Measurements from ENCODE around the gene CPS1. TPM values are rescaled to one million over a fixed set of nuclear protein-coding genes. Genes with fewer than 3 reads are reported as not detected.

The CPS1 gene
- total RNA-seq, 1 experiment from 2014 or later: 3.1 TPM

DNA sequence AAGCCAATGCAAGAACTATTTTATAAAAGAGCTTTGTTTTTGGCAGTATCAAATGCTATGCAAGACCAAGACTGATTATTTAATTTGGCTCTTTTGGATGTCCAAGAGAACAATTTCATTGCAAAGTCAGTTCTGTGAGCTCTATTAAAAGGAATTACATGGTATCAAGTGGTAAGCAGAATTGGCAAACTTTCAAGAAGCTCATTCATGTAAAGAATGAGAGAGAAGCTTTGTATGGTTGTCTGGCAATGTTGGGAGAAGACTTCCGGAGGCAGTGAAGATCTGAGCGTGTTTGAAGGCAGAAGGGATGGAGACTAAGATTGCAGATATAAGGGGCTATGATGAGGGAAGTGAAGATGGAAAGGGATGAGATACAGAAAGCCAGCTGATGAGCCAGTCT is 49.6 kb downstream of the CPS1 start:
- no peaks in the 10 kb centered on the region for H3K36me3 ChIP-seq (replicated peaks; ENCODE audit: control insufficient read depth, insufficient read depth, low read length)
- DNase-seq: no peak
- no peaks in the 10 kb centered on the region for H3K27me3 ChIP-seq (ENCODE audit: control insufficient read depth, insufficient read depth, low read length)
- H3K4me3 ChIP-seq (ENCODE audit: insufficient read depth, low read depth, low read length): no peak overlapping the region

DNA sequence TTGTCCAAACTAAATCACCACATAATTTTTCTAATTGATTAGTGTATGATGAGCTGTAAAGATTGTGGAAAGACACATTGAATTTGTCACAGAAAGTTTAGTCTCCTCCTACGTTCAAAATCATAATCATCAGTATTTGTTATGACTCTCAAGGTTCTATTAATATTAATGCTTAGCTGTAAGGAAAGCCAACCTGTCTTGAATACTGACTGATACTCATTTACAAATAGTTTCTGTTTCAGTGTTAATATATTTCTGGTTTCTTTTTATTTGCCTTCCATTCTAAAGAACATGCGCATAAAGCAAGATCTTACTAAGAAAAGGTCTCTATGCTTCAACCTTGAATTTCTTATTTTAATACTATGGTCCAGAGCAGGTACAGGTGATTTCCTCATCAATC is 55.1 kb downstream of the CPS1 start:
- H3K4me3 ChIP-seq (ENCODE audit: insufficient read depth, low read depth, low read length): no peak overlapping the region
- H3K36me3 ChIP-seq (replicated peaks; ENCODE audit: control insufficient read depth, insufficient read depth, low read length): no peaks in the 10 kb centered on the region
- H3K27me3 ChIP-seq (ENCODE audit: control insufficient read depth, insufficient read depth, low read length): no peaks in the 10 kb centered on the region
- DNase-seq: no peak

DNA sequence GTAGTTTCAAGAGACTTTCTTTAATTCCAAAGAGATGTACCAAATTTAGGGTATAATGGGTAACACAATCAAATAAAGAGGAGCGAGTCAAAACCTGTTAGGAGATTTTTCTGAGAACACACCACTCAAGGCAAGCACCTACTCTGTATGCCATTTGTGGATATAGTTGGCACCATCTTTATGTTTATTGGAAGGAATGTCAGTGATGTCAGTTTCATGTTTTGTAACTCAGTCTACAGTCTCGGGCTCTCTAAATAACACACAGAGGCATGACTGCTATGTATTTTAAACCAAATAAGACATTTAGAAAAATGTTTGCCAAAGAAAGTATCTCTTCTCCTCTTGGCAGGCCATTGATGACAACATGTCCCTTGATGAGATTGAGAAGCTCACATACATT is 59.7 kb downstream of the CPS1 start:
- H3K4me3 ChIP-seq (ENCODE audit: insufficient read depth, low read depth, low read length): no peak overlapping the region
- no peak for DNase-seq

DNA sequence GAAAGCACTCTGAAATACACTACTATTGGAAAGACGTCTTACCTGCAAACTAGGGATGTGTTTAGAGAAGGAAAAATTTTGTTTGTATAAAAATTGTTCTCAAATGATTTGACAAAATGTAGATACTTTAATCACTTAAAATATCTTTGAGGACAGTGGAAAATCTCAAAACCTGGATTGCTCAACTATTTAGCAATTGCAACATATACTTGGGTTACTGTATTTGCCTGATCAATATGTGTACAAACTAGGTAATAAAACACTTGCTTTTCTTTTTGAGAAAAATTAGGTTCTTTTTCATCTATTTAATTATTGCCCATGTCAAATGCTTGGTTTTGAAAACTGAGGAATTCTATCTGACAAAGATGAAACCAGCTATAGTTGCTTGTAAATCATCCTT is 60.9 kb downstream of the CPS1 start:
- Histone ChIP-seq H3K36me3 (replicated peaks; ENCODE audit: control insufficient read depth, insufficient read depth, low read length) (no peaks in the 10 kb centered on the region), H3K4me3 (ENCODE audit: insufficient read depth, low read depth, low read length) (no peak overlapping the region), H3K27me3 (ENCODE audit: control insufficient read depth, insufficient read depth, low read length) (no peaks in the 10 kb centered on the region)
- no peak for DNase-seq

More for the DNA sequence above, 59.7 kb downstream of the CPS1 start:
- H3K27me3 ChIP-seq (ENCODE audit: control insufficient read depth, insufficient read depth, low read length): no peaks in the 10 kb centered on the region
- H3K36me3 ChIP-seq (replicated peaks; ENCODE audit: control insufficient read depth, insufficient read depth, low read length): no peaks in the 10 kb centered on the region

DNA sequence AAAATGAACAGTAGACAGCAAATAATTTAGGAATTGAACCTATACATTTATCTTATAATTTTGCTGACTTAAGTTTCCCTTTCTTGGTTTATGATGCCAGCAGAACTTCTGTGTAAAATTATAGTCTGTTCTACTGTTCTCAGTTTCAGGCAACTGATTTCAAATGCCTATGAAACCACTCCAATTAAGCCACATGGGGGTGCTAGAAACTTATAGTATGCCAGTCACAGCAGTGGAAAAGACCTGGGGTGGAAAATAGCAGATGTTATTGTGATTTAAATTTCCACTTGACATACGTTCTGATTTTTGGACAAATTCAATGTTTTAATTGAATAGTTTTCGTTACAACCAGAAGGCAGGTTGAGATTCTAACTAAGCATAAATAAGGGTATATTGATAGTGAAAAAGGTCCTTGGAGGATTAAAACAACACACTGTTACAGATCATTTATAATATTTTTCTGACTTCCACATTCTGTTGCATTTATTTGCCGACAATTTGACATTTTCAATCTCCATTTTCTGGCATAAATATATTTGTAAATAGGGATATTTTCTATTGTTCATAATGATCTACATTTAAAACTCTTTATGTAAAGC is 61.4 kb downstream of the CPS1 start:
- DNase-seq: no peak
- Histone ChIP-seq H3K27me3 (ENCODE audit: control insufficient read depth, insufficient read depth, low read length) (no peaks in the 10 kb centered on the region), H3K4me3 (ENCODE audit: insufficient read depth, low read depth, low read length) (no peak overlapping the region), H3K36me3 (replicated peaks; ENCODE audit: control insufficient read depth, insufficient read depth, low read length) (no peaks in the 10 kb centered on the region)

DNA sequence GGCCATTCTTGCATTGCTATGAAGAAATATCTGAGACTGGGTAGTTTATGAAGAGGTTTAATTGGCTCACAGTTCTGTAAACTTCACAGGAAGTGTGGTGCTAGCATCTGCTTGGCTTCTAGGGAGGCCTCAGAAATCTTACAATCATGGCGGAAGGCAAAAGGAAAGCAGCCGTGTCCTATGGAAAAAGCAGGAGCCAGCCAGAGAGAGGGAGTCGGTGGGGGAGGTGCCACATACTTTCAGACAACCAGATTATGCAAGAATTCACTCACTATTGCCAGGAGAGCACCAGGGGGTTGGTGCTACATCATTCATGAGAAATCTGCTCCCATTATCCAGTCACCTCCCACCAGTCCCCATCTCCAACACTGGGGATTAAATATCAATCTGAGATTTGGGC is 64.1 kb downstream of the CPS1 start:
- no peak for DNase-seq
- Histone ChIP-seq H3K4me3 (ENCODE audit: insufficient read depth, low read depth, low read length) (no peak overlapping the region), H3K36me3 (replicated peaks; ENCODE audit: control insufficient read depth, insufficient read depth, low read length) (no peaks in the 10 kb centered on the region), H3K27me3 (ENCODE audit: control insufficient read depth, insufficient read depth, low read length) (no peaks in the 10 kb centered on the region)

DNA sequence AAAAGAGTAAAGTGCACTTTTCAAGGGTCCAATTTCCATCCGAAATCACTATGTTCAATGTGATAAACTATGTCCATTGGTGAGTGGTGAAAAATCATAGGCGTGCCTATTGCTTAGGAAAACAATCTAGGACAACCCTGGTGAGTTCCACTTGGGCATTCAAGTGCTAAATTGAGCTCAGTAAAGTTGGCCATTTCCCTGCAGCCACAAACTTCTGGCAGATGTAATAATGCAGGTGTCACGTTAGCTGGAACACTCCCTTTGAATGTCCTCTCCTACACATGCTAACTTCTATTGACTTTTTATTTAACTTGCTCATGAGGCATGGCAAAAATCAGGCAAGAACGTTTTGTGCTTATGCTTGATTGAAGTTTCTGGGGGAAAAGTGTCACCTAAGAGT is 67.1 kb downstream of the CPS1 start:
- H3K27me3 ChIP-seq (ENCODE audit: control insufficient read depth, insufficient read depth, low read length): no peaks in the 10 kb centered on the region
- H3K36me3 ChIP-seq (replicated peaks; ENCODE audit: control insufficient read depth, insufficient read depth, low read length): no peaks in the 10 kb centered on the region
- no peak for DNase-seq
- no peak overlapping the region for H3K4me3 ChIP-seq (ENCODE audit: insufficient read depth, low read depth, low read length)

DNA sequence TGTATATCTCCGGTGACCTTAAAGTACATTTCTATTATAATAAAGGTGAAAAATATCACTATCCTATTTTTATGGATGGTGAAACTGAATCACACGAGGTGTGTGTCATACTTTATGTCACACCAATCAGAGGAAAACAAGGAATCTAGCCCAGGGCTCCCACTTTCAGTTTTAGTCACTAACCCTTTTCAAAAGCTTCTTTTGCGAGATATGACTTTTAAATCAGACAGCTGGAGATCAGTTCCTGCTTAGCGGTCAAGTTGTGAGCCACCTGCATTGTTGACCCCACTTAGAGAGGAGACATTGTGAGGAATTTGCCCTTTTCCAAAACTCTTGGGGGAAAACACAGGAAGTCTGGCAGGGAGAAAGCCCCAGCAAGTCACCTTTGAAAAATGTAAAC is 70.5 kb downstream of the CPS1 start:
- DNase-seq: no peak
- Histone ChIP-seq H3K4me3 (ENCODE audit: insufficient read depth, low read depth, low read length) (no peak overlapping the region), H3K36me3 (replicated peaks; ENCODE audit: control insufficient read depth, insufficient read depth, low read length) (no peaks in the 10 kb centered on the region), H3K27me3 (ENCODE audit: control insufficient read depth, insufficient read depth, low read length) (no peaks in the 10 kb centered on the region)

DNA sequence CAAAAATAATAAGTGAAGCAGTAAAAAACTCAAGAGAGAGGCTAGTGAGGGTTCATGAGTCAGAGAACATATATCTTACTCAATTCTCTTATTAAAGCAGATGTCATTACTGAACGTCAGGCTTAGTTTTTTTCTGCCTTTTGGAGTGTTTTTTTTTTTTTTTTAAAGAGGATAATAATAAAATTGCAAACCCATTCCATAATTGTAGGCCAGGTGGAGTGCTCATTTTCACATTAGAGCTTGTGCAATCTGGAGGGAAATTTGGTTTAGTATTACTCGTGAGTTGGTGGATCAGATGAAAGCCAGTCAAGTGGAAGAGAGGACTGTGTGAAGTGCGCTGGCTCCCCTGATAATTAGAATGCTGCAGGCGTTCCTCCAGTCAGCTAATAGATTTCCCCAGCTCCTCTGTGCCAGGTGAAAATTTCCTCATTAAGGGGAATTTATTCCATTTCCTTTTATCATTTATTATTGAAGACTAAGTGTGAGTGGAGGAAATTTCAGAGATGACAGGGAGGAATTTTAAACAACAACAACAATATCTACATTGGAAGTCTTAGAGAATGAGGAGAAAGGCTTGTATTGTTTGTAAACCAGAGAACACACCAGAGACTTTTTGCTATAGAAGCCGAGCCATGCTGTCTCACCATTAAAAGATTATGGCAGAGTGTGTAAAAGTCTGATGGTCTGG is 74.6 kb downstream of the CPS1 start:
- Histone ChIP-seq H3K27me3 (ENCODE audit: control insufficient read depth, insufficient read depth, low read length) (no peaks in the 10 kb centered on the region), H3K4me3 (ENCODE audit: insufficient read depth, low read depth, low read length) (no peak overlapping the region), H3K36me3 (replicated peaks; ENCODE audit: control insufficient read depth, insufficient read depth, low read length) (no peaks in the 10 kb centered on the region)
- no peak for DNase-seq

DNA sequence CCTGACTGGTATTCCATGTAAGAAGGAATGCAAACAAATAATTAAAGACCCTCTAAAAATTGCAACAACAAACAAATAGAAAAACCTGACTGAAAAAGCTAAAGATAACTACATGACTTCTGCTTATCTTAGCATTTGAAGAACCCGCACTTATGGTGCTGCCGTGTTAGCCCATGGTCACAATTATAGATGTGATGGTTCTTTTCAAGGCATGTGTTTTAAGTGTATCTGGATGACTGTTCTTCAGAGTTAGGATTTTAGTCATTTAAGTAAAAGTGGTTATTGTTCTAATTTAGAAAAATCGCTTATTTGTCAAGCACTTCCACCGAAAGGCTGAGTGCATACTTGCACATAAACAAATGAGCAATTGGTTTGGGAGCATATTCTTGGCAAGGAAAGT is 77.3 kb downstream of the CPS1 start:
- no peak for DNase-seq
- no peaks in the 10 kb centered on the region for H3K27me3 ChIP-seq (ENCODE audit: control insufficient read depth, insufficient read depth, low read length)
- H3K36me3 ChIP-seq (replicated peaks; ENCODE audit: control insufficient read depth, insufficient read depth, low read length): no peaks in the 10 kb centered on the region
- H3K4me3 ChIP-seq (ENCODE audit: insufficient read depth, low read depth, low read length): no peak overlapping the region

DNA sequence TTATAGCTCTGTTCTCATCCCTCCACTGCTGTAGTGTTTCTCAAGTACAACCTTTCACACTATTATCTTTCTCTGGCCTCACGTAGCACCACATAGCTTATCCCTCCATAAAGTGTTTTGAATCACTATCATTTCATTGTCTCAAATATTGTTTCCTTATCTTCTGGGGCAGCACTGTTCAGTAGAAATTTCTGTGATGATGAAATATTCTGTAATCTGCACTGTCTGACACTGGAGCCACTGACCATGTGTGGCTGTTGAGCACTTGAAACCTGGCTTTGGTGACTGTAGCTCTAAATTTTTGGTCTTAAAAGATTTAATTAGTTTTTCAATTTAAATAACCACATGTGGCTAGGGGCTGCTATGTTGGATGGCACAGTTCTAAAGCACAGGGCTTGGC is 78.9 kb downstream of the CPS1 start:
- Histone ChIP-seq H3K4me3 (ENCODE audit: insufficient read depth, low read depth, low read length) (no peak overlapping the region), H3K36me3 (replicated peaks; ENCODE audit: control insufficient read depth, insufficient read depth, low read length) (no peaks in the 10 kb centered on the region), H3K27me3 (ENCODE audit: control insufficient read depth, insufficient read depth, low read length) (no peaks in the 10 kb centered on the region)
- DNase-seq: no peak

DNA sequence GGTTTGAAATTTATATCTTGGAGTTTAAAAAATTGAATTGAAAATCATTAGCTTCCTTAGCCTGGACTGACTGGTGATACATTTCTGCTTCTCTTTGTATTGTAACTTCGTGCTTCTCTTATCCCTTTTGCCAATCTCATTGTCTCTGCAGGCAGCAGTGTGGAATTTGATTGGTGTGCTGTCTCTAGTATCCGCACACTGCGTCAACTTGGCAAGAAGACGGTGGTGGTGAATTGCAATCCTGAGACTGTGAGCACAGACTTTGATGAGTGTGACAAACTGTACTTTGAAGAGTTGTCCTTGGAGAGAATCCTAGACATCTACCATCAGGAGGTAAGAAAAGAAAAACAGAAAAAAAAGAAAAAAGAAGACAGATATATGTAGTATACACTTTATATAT is 85.9 kb downstream of the CPS1 start:
- no peaks in the 10 kb centered on the region for H3K27me3 ChIP-seq (ENCODE audit: control insufficient read depth, insufficient read depth, low read length)
- DNase-seq: no peak
- no peaks in the 10 kb centered on the region for H3K36me3 ChIP-seq (replicated peaks; ENCODE audit: control insufficient read depth, insufficient read depth, low read length)
- H3K4me3 ChIP-seq (ENCODE audit: insufficient read depth, low read depth, low read length): no peak overlapping the region

DNA sequence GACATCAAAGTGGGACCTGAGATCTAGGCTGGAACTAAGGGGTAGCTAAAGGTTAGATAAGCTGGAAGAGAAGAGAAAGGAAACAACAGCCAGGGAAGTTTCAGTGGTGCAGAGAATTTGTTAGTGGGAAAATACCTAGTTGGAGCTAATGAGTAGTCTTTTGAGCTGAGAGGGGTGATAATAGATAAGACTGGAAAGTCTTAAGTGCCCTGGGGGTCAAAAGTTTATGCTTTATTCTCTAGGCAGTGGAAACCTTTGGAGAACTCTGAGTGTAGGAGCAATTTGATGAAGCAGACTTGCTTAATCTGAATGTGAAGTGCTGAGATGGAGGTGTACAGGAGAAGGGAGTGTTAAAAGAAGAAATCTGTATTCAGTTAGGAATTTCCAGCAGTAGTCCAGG is 90.8 kb downstream of the CPS1 start:
- H3K27me3 ChIP-seq (ENCODE audit: control insufficient read depth, insufficient read depth, low read length): no peaks in the 10 kb centered on the region
- no peaks in the 10 kb centered on the region for H3K36me3 ChIP-seq (replicated peaks; ENCODE audit: control insufficient read depth, insufficient read depth, low read length)
- H3K4me3 ChIP-seq (ENCODE audit: insufficient read depth, low read depth, low read length): no peak overlapping the region
- no peak for DNase-seq

DNA sequence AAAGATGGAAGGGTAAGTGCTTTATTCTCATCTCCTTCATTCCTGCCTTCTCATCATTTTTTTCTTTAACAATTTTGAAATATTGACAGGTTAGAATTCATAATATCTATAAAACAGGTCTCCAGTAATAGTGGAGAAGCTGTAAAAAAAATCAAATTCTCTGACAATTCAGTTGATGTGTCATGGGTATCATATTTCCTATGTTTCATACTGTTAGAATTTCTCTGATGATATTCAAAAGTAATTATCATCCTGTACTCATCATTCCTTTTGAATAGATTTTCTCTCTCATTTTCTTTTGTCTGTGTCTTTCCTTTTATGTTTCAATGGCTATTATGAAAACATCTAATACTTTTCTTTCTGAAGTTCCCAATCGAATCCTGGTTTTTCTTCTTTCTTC is 97.7 kb downstream of the CPS1 start:
- Histone ChIP-seq H3K4me3 (ENCODE audit: insufficient read depth, low read depth, low read length) (no peak overlapping the region), H3K36me3 (replicated peaks; ENCODE audit: control insufficient read depth, insufficient read depth, low read length) (no peaks in the 10 kb centered on the region), H3K27me3 (ENCODE audit: control insufficient read depth, insufficient read depth, low read length) (no peaks in the 10 kb centered on the region)
- no peak for DNase-seq

DNA sequence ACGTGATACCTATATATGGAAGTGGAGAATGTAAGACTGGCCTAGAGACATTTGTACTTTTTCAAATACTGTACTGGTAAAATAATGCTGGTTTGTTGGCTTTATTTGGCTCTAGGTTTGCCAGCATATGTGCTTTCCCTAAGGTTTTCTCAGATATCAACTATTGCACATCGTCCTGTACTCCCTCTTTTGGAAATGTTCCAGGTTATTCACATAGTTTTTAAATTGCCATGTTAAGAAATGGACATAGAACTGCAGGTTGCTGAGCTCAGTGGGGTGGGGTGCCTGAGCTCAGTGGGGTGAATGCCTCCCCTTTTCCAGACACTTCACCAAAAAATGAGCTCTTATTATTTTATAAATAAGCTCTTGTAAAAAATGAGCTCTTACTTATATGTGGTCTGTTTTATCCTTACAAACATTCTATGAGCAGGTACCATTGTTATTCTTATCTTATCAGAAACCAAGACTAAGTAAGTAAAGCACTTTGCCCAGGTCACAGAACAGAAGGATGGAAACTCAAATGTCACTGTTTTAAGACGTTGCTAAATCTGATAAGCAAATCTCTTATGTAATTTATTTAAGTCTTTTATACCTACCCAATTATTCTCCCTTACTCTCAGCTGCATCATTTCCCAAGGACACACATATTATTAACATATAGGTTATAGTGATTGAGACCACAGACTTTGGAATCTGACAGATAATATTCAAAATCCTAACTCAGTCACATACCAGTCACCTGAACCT is 99.0 kb downstream of the CPS1 start:
- no peak overlapping the region for H3K4me3 ChIP-seq (ENCODE audit: insufficient read depth, low read depth, low read length)
- DNase-seq: no peak
- H3K36me3 ChIP-seq (replicated peaks; ENCODE audit: control insufficient read depth, insufficient read depth, low read length): no peaks in the 10 kb centered on the region
- no peaks in the 10 kb centered on the region for H3K27me3 ChIP-seq (ENCODE audit: control insufficient read depth, insufficient read depth, low read length)

All from H7 (cell line).